ELF-1 (cell line): ENCODE results near the gene ENOX2.
"Not testable (repeated sequence)": the region's sequence is repeated elsewhere in the genome, so short reads cannot be mapped to it uniquely, and the experiment has no call there.

ENCODE experiments used
- DNase-seq: peaks from one replicate; pipeline ENCODE4 v3.0.0-alpha.2; 2016; ENCODE audit warnings: low read depth, low spot score

Gene ENOX2

GRCh38 chrX:130902783-130903613 lies at the start of gene ENOX2:
TSS of gene ENOX2 (minus strand) at chrX:130903209. CDS start at chrX:130703216, 199,993 bp downstream.
- DNase-seq = peak; percentile 99

- no peak for DNase-seq
These were observed 49.4 kb upstream of the ENOX2 start for GRCh38 chrX:130952266-130953043.

- DNase-seq = no peak
These were observed 41.2 kb upstream of the ENOX2 start for GRCh38 chrX:130944230-130944629.

GRCh38 chrX:130937101-130937500 lies 34.1 kb upstream of the ENOX2 start:
- no peak for DNase-seq

GRCh38 chrX:130933358-130933757 lies 30.3 kb upstream of the ENOX2 start:
- DNase-seq = no peak

GRCh38 chrX:130920405-130920804 lies 17.4 kb upstream of the ENOX2 start:
- not testable (repeated sequence) for DNase-seq

GRCh38 chrX:130919676-130920075 lies 16.7 kb upstream of the ENOX2 start:
- peak; percentile 34 for DNase-seq

- DNase-seq = not testable (repeated sequence)
These were observed 15.5 kb upstream of the ENOX2 start for GRCh38 chrX:130918498-130918897.

GRCh38 chrX:130916636-130917422 lies 13.8 kb upstream of the ENOX2 start:
- DNase-seq = peak; percentile 68

- no peak for DNase-seq
These were observed 12.3 kb upstream of the ENOX2 start for GRCh38 chrX:130915302-130915701.

- no peak for DNase-seq
These were observed 6.6 kb upstream of the ENOX2 start for GRCh38 chrX:130909469-130910136.

- no peak for DNase-seq
These were observed 3.8 kb upstream of the ENOX2 start for GRCh38 chrX:130906776-130907175.

- no peak for DNase-seq
These were observed 595 bp downstream of the ENOX2 start for GRCh38 chrX:130902446-130902782.

- no peak for DNase-seq
These were observed 6.1 kb downstream of the ENOX2 start for GRCh38 chrX:130896802-130897501.

- DNase-seq = no peak
These were observed 7.0 kb downstream of the ENOX2 start for GRCh38 chrX:130896026-130896425.

- DNase-seq = no peak
These were observed 7.7 kb downstream of the ENOX2 start for GRCh38 chrX:130895299-130895698.

- no peak for DNase-seq
These were observed 9.5 kb downstream of the ENOX2 start for GRCh38 chrX:130893356-130894085.

- DNase-seq = no peak
These were observed 15.6 kb downstream of the ENOX2 start for GRCh38 chrX:130887376-130887775.

- no peak for DNase-seq
These were observed 17.0 kb downstream of the ENOX2 start for GRCh38 chrX:130885996-130886395.

GRCh38 chrX:130885508-130885907 lies 17.5 kb downstream of the ENOX2 start:
- DNase-seq = no peak
